Liver (tissue), 9 donors: Measurements from ENCODE around the gene TBC1D10A. TPM values are rescaled to one million over a fixed set of nuclear protein-coding genes. Genes with fewer than 3 reads are reported as not detected.

ENCODE experiments used
- DNase-seq: peaks from one replicate; pipeline ENCODE4 v3.0.0-alpha.2; 2017; ENCODE audit warnings: low spot score
- H3K27ac ChIP-seq, 2 donors: one replicate each; pipeline ENCODE4 v1.7.0; 2013; ENCODE audit warnings: inconsistent platforms in 2 of 2, low read length in 2 of 2, control low read depth in 1 of 2, low read depth in 1 of 2, mild to moderate bottlenecking in 1 of 2
- H3K27me3 ChIP-seq, 4 donors: one replicate each; pipeline versions ENCODE4 v1.6.1 to v1.7.0; 2013; ENCODE audit warnings: low read length in 3 of 4, inconsistent platforms in 1 of 4, mild to moderate bottlenecking in 1 of 4, moderate library complexity in 1 of 4; ENCODE audit not compliant: control insufficient read depth in 4 of 4, insufficient read depth in 4 of 4
- H3K36me3 ChIP-seq, 4 donors: one replicate each; pipeline versions ENCODE4 v1.6.1 to v1.7.0; 2013; ENCODE audit warnings: low read length in 3 of 4, mild to moderate bottlenecking in 3 of 4, low read depth in 1 of 4, moderate library complexity in 1 of 4; ENCODE audit not compliant: control insufficient read depth in 4 of 4, insufficient read depth in 3 of 4
- H3K4me1 ChIP-seq, 4 donors: one replicate each; pipeline versions ENCODE4 v1.6.1 to v1.7.0; 2013; ENCODE audit warnings: low read length in 3 of 4, mild to moderate bottlenecking in 3 of 4, moderate library complexity in 1 of 4; ENCODE audit not compliant: control insufficient read depth in 4 of 4, insufficient read depth in 4 of 4
- H3K4me3 ChIP-seq, 3 donors: one replicate each; pipeline versions ENCODE4 v1.6.1 to v1.7.0; 2013; ENCODE audit warnings: low read length in 3 of 3, control low read depth in 1 of 3, low read depth in 1 of 3, mild to moderate bottlenecking in 1 of 3
- H3K9ac ChIP-seq, 2 donors: one replicate each; pipeline ENCODE4 v1.7.0; 2013; ENCODE audit warnings: low read length in 2 of 2, mild to moderate bottlenecking in 2 of 2, moderate library complexity in 2 of 2, control low read depth in 1 of 2, low read depth in 1 of 2
- H3K9me3 ChIP-seq, 4 donors: one replicate each; pipeline versions ENCODE4 v1.6.1 to v1.7.0; 2013; ENCODE audit warnings: low read length in 3 of 4; ENCODE audit not compliant: control insufficient read depth in 4 of 4
- EGR1 ChIP-seq, 2 donors: IDR thresholded peaks; 2 replicates each; pipeline ENCODE4 v1.6.1; 2016 to 2018; ENCODE audit warnings: antibody characterized with exemption in 2 of 2, low read depth in 2 of 2
- FOXA2 ChIP-seq: IDR thresholded peaks from 2 replicates; pipeline ENCODE4 v1.6.1; 2016; ENCODE audit warnings: antibody characterized with exemption
- HNF4G ChIP-seq: IDR thresholded peaks from 2 replicates; pipeline ENCODE4 v1.6.1; 2016; ENCODE audit warnings: antibody characterized with exemption
- JUND ChIP-seq, 2 donors: IDR thresholded peaks; 2 replicates each; pipeline ENCODE4 v1.6.1; 2016; ENCODE audit warnings: antibody characterized with exemption in 2 of 2
- NR2F2 ChIP-seq: IDR thresholded peaks from 2 replicates; pipeline ENCODE4 v1.6.1; 2016; ENCODE audit warnings: antibody characterized with exemption
- RAD21 ChIP-seq, 2 donors: IDR thresholded peaks; 2 replicates each; pipeline ENCODE4 v1.6.1; 2016; ENCODE audit warnings: antibody characterized with exemption in 2 of 2, mild to moderate bottlenecking in 2 of 2
- RXRA ChIP-seq, 2 donors: IDR thresholded peaks; 2 replicates each; pipeline ENCODE4 v1.6.1; 2017 to 2018; ENCODE audit warnings: antibody characterized with exemption in 2 of 2, mild to moderate bottlenecking in 1 of 2
- SP1 ChIP-seq: IDR thresholded peaks from 2 replicates; pipeline ENCODE4 v1.6.1; 2018; ENCODE audit warnings: antibody characterized with exemption, mild to moderate bottlenecking
- TAF1 ChIP-seq: conservative IDR thresholded peaks from 2 replicates; pipeline ENCODE4 v1.6.1; 2016; ENCODE audit warnings: antibody characterized with exemption, mild to moderate bottlenecking
- WGBS: extraction: QIAGEN DNeasy Blood & Tissue Kit; methylation state at CpG from one replicate; pipeline ENCODE4 v1.1.7; 2013; 5-methylcytosine and 5-hydroxymethylcytosine counted together
- polyA plus RNA-seq, 2 donors: library from polyadenylated mRNA; stranded (reverse) in 1 of 2; unstranded in 1 of 2; fragments of 200-250 nt in 1 of 2; fragments of >200 nt in 1 of 2; fragmentation: Nextera tagmentation in 1 of 2; extraction: Ambion mirVana in 1 of 2; gene quantifications; one replicate each; pipeline versions ENCODE4 v1.2.1 to v1.2.3, GENCODE V29; 2013 to 2015
- total RNA-seq, 2 donors: library from RNA; depleted of rRNA; stranded (reverse); fragments of >200 nt; gene quantifications; one replicate each; pipeline ENCODE4 v1.2.3, GENCODE V29; 2014
- TF ChIP-seq, protein P1 (sequence below): fragments of 150-350 bp; IDR thresholded peaks from 2 replicates; pipeline ENCODE4 v1.5.1; 2017; ENCODE audit warnings: improper control_type of control experiment, low read depth, low read length; ENCODE audit not compliant: missing input control
- TF ChIP-seq, protein P2 (sequence below): IDR thresholded peaks from 2 replicates; pipeline ENCODE4 v1.6.1; 2016; ENCODE audit warnings: antibody characterized with exemption
- TF ChIP-seq, protein P3 (sequence below): IDR thresholded peaks from 2 replicates; pipeline ENCODE4 v1.6.1; 2016; ENCODE audit warnings: antibody characterized with exemption, mild to moderate bottlenecking
- TF ChIP-seq, protein P4 (sequence below): IDR thresholded peaks from 2 replicates; pipeline ENCODE4 v1.6.1; 2016; ENCODE audit warnings: antibody characterized with exemption
- donor health status: healthy.
- donor health status: healthy.
- donor health status: healthy.
- donor health status: healthy.
- donor health status: healthy.

TBC1D10A gene
- total and polyA plus RNA-seq, 4 donors, result 3.6 to 9.2 (median 8.2) TPM

DNA sequence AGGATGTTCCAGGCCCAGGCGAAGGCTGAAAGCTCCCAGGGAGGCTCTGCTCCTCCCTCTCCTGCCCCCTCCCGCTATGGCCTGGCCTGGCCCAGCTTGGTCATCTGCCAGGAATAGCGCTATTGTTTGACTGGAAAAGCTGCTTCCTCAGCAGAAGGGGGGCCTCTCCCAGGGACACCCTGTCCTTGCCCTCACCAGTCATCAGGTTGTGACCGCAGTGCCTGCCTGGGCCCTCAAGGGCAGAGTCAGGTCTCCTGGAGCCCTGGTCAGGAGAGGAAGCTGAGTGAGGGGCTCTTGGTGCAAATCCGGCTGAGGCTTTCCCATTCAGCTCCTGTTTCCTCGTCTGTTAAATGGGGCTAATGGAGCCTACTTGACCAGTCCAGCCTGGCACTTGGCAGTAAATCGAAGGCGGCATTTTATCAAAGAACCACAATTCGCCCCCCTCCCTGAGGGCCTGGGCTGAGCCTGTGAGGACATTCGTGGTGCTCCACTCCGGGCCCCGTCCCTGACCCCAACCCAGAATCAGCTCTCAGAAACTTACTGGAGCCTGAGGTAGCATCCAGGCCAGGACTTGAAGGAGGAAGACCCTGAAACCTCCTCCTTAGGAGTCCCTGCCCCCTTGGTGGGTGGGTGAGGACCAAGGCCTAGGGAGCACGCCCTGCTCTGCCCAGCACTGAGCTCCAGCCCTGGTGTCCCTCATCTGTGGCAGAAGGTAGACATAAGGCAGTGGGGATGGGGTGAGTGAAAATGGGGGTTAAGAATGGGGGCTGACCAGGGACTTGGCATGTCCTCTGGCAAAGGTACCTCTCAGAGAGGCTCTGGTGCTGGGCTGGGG, 35.5 kb downstream of the TBC1D10A start (continued):
- TF ChIP-seq, protein P1, sequence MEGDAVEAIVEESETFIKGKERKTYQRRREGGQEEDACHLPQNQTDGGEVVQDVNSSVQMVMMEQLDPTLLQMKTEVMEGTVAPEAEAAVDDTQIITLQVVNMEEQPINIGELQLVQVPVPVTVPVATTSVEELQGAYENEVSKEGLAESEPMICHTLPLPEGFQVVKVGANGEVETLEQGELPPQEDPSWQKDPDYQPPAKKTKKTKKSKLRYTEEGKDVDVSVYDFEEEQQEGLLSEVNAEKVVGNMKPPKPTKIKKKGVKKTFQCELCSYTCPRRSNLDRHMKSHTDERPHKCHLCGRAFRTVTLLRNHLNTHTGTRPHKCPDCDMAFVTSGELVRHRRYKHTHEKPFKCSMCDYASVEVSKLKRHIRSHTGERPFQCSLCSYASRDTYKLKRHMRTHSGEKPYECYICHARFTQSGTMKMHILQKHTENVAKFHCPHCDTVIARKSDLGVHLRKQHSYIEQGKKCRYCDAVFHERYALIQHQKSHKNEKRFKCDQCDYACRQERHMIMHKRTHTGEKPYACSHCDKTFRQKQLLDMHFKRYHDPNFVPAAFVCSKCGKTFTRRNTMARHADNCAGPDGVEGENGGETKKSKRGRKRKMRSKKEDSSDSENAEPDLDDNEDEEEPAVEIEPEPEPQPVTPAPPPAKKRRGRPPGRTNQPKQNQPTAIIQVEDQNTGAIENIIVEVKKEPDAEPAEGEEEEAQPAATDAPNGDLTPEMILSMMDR, result peak; percentile 4
- peak; percentile 99 for TF ChIP-seq NR2F2
- TF ChIP-seq TAF1, result no peak
- peak; percentile 89 for TF ChIP-seq SP1
- TF ChIP-seq FOXA2, result no peak
- TF ChIP-seq RXRA (IDR thresholded peaks at IDR 0.05), result peak; percentile 66 to 91

DNA sequence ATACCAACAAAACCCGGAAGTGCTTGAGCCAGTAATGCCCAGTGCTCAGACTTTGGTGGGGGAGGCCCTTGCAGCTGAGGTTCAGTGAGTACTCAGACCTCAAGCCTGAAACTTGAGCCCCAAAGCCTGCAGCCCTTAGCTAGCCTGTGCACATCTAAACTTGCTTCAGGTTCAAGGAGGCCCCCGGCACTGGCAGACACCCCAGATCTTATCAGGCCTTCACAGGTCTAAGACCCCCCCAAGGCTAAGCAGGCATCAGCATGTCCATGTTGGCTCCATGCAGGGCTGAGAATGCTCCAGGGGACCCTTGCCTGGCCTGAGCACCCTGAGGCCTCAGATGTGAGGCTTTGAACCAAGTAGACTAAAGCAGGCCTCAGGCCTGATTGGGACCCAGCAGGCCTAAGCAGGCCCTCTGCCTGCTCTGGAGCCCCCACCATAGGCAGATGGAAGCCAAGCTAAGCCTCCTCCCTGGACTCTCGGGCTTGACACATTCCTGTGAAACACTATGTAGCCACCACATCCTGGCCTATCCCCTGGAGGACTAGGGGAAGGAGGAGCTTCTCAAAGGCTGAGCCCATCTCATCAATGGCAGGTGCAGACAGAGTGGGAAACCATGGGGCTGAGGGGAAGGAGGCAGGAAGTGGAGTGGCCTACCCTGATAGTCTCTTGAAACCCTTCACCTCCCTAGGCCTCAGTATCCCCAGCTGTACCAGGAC, 36.2 kb downstream of the TBC1D10A start:
- 63% methylated on average over 3 of the region's 3 CpGs for WGBS
- TF ChIP-seq, protein P2, sequence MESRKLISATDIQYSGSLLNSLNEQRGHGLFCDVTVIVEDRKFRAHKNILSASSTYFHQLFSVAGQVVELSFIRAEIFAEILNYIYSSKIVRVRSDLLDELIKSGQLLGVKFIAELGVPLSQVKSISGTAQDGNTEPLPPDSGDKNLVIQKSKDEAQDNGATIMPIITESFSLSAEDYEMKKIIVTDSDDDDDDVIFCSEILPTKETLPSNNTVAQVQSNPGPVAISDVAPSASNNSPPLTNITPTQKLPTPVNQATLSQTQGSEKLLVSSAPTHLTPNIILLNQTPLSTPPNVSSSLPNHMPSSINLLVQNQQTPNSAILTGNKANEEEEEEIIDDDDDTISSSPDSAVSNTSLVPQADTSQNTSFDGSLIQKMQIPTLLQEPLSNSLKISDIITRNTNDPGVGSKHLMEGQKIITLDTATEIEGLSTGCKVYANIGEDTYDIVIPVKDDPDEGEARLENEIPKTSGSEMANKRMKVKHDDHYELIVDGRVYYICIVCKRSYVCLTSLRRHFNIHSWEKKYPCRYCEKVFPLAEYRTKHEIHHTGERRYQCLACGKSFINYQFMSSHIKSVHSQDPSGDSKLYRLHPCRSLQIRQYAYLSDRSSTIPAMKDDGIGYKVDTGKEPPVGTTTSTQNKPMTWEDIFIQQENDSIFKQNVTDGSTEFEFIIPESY, result no peak
- TF ChIP-seq, protein P3, sequence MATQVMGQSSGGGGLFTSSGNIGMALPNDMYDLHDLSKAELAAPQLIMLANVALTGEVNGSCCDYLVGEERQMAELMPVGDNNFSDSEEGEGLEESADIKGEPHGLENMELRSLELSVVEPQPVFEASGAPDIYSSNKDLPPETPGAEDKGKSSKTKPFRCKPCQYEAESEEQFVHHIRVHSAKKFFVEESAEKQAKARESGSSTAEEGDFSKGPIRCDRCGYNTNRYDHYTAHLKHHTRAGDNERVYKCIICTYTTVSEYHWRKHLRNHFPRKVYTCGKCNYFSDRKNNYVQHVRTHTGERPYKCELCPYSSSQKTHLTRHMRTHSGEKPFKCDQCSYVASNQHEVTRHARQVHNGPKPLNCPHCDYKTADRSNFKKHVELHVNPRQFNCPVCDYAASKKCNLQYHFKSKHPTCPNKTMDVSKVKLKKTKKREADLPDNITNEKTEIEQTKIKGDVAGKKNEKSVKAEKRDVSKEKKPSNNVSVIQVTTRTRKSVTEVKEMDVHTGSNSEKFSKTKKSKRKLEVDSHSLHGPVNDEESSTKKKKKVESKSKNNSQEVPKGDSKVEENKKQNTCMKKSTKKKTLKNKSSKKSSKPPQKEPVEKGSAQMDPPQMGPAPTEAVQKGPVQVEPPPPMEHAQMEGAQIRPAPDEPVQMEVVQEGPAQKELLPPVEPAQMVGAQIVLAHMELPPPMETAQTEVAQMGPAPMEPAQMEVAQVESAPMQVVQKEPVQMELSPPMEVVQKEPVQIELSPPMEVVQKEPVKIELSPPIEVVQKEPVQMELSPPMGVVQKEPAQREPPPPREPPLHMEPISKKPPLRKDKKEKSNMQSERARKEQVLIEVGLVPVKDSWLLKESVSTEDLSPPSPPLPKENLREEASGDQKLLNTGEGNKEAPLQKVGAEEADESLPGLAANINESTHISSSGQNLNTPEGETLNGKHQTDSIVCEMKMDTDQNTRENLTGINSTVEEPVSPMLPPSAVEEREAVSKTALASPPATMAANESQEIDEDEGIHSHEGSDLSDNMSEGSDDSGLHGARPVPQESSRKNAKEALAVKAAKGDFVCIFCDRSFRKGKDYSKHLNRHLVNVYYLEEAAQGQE, result no peak
- Histone ChIP-seq H3K9ac (no peak overlapping the region), H3K27ac (peak overlapping the region; percentile 45 to 51), H3K9me3 (no peaks in the 10 kb centered on the region), H3K4me1 (peaks cover 8 to 44% (median 33%) of the 10 kb centered on the region in 4 donors), H3K36me3 (peaks cover 7 to 28% (median 11%) of the 10 kb centered on the region in 4 donors), H3K4me3 (no peak overlapping the region), H3K27me3 (no peaks in the 10 kb centered on the region)
- DNase-seq, result no peak

DNA sequence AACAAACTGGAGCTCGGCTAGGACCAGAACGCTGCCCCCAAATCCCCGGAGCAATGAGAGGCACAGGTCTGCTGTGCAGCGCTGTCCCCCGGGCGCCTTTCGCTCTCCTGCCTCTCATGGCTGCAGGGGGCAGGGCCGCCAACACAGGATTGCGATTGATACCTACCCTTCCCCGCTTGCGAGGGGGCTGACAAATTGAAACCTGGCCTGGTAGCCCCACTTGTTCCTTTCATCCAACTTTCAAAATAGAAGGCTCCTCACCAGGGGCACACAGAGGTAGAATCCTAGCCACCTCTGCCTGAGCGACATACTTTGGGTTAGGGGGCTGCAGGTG, 36.8 kb downstream of the TBC1D10A start:
- TF ChIP-seq HNF4G (no peak), FOXA2 (no peak), EGR1 (IDR thresholded peaks at IDR 0.05; ENCODE audit: low read depth in 2 of 2) (no peak), TAF1 (no peak), SP1 (no peak), NR2F2 (no peak), JUND (IDR thresholded peaks at IDR 0.05) (no peak), RAD21 (IDR thresholded peaks at IDR 0.05) (no peak)
- TF ChIP-seq, protein P4, sequence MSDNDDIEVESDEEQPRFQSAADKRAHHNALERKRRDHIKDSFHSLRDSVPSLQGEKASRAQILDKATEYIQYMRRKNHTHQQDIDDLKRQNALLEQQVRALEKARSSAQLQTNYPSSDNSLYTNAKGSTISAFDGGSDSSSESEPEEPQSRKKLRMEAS, result no peak
- TF ChIP-seq, protein P3, result no peak
- TF ChIP-seq, protein P2, result no peak
- Histone ChIP-seq H3K4me3 (peak overlapping the region; percentile 16 to 57 (median 51)), H3K4me1 (peaks cover 8 to 44% (median 33%) of the 10 kb centered on the region in 4 donors), H3K27me3 (no peaks in the 10 kb centered on the region), H3K36me3 (peaks cover 6 to 34% (median 11%) of the 10 kb centered on the region in 4 donors), H3K9ac (no peak overlapping the region), H3K9me3 (no peaks in the 10 kb centered on the region), H3K27ac (peak overlapping the region; percentile 45 to 51)
- DNase-seq, result no peak
- 26% methylated on average over 12 of the region's 12 CpGs for WGBS
